Neural cell (in vitro differentiated cells): ENCODE data around the gene ATXN10.

Source experiments
- EP300 ChIP-seq: fragments of 450-650 bp; conservative IDR thresholded peaks from 2 replicates; pipeline ENCODE4 v1.6.1; 2014; ENCODE audit warnings: antibody characterized with exemption, mild to moderate bottlenecking, moderate library complexity; ENCODE audit not compliant: poor library complexity, severe bottlenecking
- EZH2 ChIP-seq: fragments of 200-600, 300-800 bp; shearing (Covaris generic), sonication (generic); IDR thresholded peaks from 2 replicates; pipeline ENCODE4 v1.6.1; 2014; ENCODE audit warnings: antibody characterized with exemption, low read length, borderline replicate concordance, mild to moderate bottlenecking; ENCODE audit not compliant: insufficient read depth, poor library complexity, severe bottlenecking
- MXI1 ChIP-seq: fragments of 450-650 bp; conservative IDR thresholded peaks from 2 replicates; pipeline ENCODE4 v1.6.1; 2014; ENCODE audit warnings: antibody characterized with exemption, mild to moderate bottlenecking; ENCODE audit not compliant: poor library complexity, severe bottlenecking
- POLR2AphosphoS5 ChIP-seq: IDR thresholded peaks from 2 replicates; pipeline ENCODE4 v1.6.1; 2012
- RAD21 ChIP-seq: fragments of 450-650 bp; conservative IDR thresholded peaks from 2 replicates; pipeline ENCODE4 v1.6.1; 2014; ENCODE audit warnings: antibody characterized with exemption, mild to moderate bottlenecking, moderate library complexity
- REST ChIP-seq: IDR thresholded peaks from 2 replicates; pipeline ENCODE4 v1.6.1; 2012; ENCODE audit warnings: borderline replicate concordance
- SMC3 ChIP-seq: fragments of 450-650 bp; conservative IDR thresholded peaks from 2 replicates; pipeline ENCODE4 v1.6.1; 2014; ENCODE audit warnings: antibody characterized with exemption, mild to moderate bottlenecking, moderate library complexity; ENCODE audit not compliant: poor library complexity
- TAF1 ChIP-seq: IDR thresholded peaks from 2 replicates; pipeline ENCODE4 v1.6.1; 2012; ENCODE audit warnings: low read depth
- TF ChIP-seq, protein P1 (sequence below): fragments of 450-650 bp; IDR thresholded peaks from 2 replicates; pipeline ENCODE4 v1.5.1; 2014; ENCODE audit warnings: antibody characterized with exemption, mild to moderate bottlenecking, moderate library complexity; ENCODE audit not compliant: poor library complexity, severe bottlenecking

DNA sequence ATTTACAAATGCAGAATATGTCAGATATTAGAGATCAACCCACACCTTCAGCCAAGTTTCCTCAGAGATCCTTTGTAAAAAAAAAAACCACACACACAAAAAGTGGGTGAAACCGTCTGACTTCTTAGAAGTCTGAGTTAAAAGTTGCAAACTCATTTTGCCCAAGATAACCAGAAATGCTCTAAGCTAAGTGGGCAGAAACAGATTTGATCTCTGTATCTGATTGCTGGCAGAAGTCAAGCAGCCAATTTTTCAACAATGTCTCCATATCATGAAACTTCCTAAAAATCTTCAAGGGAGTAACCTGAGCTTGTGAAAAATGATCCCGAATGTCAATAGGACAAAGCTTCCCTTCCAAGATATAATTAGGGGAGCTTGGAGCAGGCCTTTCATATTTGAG, 28.6 kb upstream of the ATXN10 start:
- TF ChIP-seq POLR2AphosphoS5 (no peak), RAD21 (no peak), TAF1 (no peak), REST (no peak), EP300 (no peak), SMC3 (no peak), EZH2 (no peak), MXI1 (no peak)
- TF ChIP-seq, protein P1, sequence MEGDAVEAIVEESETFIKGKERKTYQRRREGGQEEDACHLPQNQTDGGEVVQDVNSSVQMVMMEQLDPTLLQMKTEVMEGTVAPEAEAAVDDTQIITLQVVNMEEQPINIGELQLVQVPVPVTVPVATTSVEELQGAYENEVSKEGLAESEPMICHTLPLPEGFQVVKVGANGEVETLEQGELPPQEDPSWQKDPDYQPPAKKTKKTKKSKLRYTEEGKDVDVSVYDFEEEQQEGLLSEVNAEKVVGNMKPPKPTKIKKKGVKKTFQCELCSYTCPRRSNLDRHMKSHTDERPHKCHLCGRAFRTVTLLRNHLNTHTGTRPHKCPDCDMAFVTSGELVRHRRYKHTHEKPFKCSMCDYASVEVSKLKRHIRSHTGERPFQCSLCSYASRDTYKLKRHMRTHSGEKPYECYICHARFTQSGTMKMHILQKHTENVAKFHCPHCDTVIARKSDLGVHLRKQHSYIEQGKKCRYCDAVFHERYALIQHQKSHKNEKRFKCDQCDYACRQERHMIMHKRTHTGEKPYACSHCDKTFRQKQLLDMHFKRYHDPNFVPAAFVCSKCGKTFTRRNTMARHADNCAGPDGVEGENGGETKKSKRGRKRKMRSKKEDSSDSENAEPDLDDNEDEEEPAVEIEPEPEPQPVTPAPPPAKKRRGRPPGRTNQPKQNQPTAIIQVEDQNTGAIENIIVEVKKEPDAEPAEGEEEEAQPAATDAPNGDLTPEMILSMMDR = no peak
